ENCODE measurements around the gene NTHL1.

NTHL1 gene

DNA sequence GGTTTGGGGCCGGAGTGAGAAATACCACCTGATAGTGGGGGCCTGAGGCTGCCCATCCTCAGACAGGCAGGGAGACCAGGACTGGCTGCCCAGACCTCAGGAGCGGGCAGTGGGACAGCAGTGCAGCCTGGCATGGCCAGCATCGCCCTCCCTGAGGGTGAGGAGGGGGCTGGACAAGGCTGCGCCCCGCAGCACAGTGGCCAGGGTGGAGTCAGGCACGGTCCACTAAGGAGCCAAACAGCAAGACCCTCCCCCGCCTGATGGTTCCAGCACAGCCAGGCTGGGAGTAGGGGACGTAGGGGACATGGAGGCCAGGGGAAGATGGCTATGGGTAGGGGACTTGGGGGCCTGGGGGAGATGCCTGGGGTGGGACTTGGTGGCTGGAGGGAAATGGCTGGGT lies 41.3 kb downstream of the NTHL1 start:
- H3K27ac ChIP-seq (ENCODE audit: extremely low read depth, low read depth, low read length) = no peak overlapping the region; the same call in 1 of the 2 replicates
- H3K4me3 ChIP-seq (ENCODE audit: low read depth, low read length) = no peak overlapping the region
- H3K9me3 ChIP-seq (ENCODE audit: control insufficient read depth, insufficient read depth, low read depth, low read length) = no peaks in the 10 kb centered on the region
- peaks cover 0 to 52% of the 10 kb centered on the region in 2 experiments; a peak in 2 of 3 replicates for H3K36me3 ChIP-seq (ENCODE audit: control insufficient read depth in 2 of 2, insufficient read depth in 1 of 2, low read length in 2 of 2)
- ChIA-PET POLR2A (no interaction called here), CTCF (interaction anchor here (1.3 kb wide), 1 partner anchor 46 kb away, joined by 3 read pairs; no protein-coding TSS in a partner anchor)
- peaks cover 29% of the 10 kb centered on the region for H3K4me1 ChIP-seq (ENCODE audit: control insufficient read depth, insufficient read depth, low read length)
- TF ChIP-seq, protein P1, sequence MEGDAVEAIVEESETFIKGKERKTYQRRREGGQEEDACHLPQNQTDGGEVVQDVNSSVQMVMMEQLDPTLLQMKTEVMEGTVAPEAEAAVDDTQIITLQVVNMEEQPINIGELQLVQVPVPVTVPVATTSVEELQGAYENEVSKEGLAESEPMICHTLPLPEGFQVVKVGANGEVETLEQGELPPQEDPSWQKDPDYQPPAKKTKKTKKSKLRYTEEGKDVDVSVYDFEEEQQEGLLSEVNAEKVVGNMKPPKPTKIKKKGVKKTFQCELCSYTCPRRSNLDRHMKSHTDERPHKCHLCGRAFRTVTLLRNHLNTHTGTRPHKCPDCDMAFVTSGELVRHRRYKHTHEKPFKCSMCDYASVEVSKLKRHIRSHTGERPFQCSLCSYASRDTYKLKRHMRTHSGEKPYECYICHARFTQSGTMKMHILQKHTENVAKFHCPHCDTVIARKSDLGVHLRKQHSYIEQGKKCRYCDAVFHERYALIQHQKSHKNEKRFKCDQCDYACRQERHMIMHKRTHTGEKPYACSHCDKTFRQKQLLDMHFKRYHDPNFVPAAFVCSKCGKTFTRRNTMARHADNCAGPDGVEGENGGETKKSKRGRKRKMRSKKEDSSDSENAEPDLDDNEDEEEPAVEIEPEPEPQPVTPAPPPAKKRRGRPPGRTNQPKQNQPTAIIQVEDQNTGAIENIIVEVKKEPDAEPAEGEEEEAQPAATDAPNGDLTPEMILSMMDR (tag by site-specific recombination; IDR thresholded peaks at IDR 0.05) = no peak
- TF ChIP-seq, protein P2, sequence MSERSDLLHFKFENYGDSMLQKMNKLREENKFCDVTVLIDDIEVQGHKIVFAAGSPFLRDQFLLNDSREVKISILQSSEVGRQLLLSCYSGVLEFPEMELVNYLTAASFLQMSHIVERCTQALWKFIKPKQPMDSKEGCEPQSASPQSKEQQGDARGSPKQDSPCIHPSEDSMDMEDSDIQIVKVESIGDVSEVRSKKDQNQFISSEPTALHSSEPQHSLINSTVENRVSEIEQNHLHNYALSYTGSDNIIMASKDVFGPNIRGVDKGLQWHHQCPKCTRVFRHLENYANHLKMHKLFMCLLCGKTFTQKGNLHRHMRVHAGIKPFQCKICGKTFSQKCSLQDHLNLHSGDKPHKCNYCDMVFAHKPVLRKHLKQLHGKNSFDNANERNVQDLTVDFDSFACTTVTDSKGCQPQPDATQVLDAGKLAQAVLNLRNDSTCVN (tag by site-specific recombination; optimal IDR thresholded peaks at IDR 0.05) = peak; percentile 0

- Histone ChIP-seq H3K4me3 (ENCODE audit: low read depth, low read length) (no peak overlapping the region), H3K27ac (ENCODE audit: extremely low read depth, low read depth, low read length) (peak overlapping the region; percentile 34; the same call in 1 of the 2 replicates), H3K4me1 (ENCODE audit: control insufficient read depth, insufficient read depth, low read length) (peaks cover 28% of the 10 kb centered on the region), H3K9me3 (ENCODE audit: control insufficient read depth, insufficient read depth, low read depth, low read length) (no peaks in the 10 kb centered on the region), H3K36me3 (ENCODE audit: control insufficient read depth in 2 of 2, insufficient read depth in 1 of 2, low read length in 2 of 2) (peaks cover 0 to 58% of the 10 kb centered on the region in 2 experiments; a peak in 2 of 3 replicates)
- ChIA-PET POLR2A (interaction anchor here (1.1 to 2.1 kb wide), 3 partner anchors 12 to 149 kb away, joined by 3 to 19 read pairs (median 7); partner anchors contain the start of gene TRAF7), CTCF (interaction anchor here (0.5 to 2.8 kb wide), 4 partner anchors 19 to 1261 kb away, joined by 3 to 28 read pairs (median 4); partner anchors contain the start of gene GFER)
- TF ChIP-seq ZNF423 (tag by site-specific recombination; IDR thresholded peaks at IDR 0.05) = no peak
- peak; percentile 17; the same call in 1 of the 2 replicates for TF ChIP-seq ZXDB (tag by site-specific recombination; IDR thresholded peaks at IDR 0.05)
- no peak for TF ChIP-seq INSM2 (tag by site-specific recombination; IDR thresholded peaks at IDR 0.05)
- TF ChIP-seq ZNF335 (tag by site-specific recombination; conservative IDR thresholded peaks at IDR 0.05) = no peak
- peak; percentile 57 for TF ChIP-seq ZFHX2 (tag by site-specific recombination; conservative IDR thresholded peaks at IDR 0.05)
- TF ChIP-seq, protein P3, sequence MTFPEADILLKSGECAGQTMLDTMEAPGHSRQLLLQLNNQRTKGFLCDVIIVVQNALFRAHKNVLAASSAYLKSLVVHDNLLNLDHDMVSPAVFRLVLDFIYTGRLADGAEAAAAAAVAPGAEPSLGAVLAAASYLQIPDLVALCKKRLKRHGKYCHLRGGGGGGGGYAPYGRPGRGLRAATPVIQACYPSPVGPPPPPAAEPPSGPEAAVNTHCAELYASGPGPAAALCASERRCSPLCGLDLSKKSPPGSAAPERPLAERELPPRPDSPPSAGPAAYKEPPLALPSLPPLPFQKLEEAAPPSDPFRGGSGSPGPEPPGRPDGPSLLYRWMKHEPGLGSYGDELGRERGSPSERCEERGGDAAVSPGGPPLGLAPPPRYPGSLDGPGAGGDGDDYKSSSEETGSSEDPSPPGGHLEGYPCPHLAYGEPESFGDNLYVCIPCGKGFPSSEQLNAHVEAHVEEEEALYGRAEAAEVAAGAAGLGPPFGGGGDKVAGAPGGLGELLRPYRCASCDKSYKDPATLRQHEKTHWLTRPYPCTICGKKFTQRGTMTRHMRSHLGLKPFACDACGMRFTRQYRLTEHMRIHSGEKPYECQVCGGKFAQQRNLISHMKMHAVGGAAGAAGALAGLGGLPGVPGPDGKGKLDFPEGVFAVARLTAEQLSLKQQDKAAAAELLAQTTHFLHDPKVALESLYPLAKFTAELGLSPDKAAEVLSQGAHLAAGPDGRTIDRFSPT (tag by site-specific recombination; IDR thresholded peaks at IDR 0.05) = peak; percentile 57; the same call in 1 of the 2 replicates
- TF ChIP-seq ZNF510 (tag by site-specific recombination; IDR thresholded peaks at IDR 0.05; ENCODE audit: insufficient replicate concordance) = no peak
- no peak for TF ChIP-seq ZNF292 (tag by site-specific recombination; IDR thresholded peaks at IDR 0.05; ENCODE audit: borderline replicate concordance, low read depth)
- TF ChIP-seq ZNF707 (tag by site-specific recombination; IDR thresholded peaks at IDR 0.05) = no peak
- TF ChIP-seq ZNF394 (tag by site-specific recombination; IDR thresholded peaks at IDR 0.05; ENCODE audit: borderline replicate concordance) = peak; percentile 93
- TF ChIP-seq, protein P4, sequence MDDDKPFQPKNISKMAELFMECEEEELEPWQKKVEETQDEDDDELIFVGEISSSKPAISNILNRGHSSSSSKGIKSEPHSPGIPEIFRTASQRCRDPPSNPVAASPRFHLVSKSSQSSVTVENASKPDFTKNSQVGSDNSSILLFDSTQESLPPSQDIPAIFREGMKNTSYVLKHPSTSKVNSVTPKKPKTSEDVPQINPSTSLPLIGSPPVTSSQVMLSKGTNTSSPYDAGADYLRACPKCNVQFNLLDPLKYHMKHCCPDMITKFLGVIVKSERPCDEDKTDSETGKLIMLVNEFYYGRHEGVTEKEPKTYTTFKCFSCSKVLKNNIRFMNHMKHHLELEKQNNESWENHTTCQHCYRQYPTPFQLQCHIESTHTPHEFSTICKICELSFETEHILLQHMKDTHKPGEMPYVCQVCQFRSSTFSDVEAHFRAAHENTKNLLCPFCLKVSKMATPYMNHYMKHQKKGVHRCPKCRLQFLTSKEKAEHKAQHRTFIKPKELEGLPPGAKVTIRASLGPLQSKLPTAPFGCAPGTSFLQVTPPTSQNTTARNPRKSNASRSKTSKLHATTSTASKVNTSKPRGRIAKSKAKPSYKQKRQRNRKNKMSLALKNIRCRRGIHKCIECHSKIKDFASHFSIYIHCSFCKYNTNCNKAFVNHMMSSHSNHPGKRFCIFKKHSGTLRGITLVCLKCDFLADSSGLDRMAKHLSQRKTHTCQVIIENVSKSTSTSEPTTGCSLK (tag by site-specific recombination; IDR thresholded peaks at IDR 0.05) = no peak
- TF ChIP-seq, protein P5, sequence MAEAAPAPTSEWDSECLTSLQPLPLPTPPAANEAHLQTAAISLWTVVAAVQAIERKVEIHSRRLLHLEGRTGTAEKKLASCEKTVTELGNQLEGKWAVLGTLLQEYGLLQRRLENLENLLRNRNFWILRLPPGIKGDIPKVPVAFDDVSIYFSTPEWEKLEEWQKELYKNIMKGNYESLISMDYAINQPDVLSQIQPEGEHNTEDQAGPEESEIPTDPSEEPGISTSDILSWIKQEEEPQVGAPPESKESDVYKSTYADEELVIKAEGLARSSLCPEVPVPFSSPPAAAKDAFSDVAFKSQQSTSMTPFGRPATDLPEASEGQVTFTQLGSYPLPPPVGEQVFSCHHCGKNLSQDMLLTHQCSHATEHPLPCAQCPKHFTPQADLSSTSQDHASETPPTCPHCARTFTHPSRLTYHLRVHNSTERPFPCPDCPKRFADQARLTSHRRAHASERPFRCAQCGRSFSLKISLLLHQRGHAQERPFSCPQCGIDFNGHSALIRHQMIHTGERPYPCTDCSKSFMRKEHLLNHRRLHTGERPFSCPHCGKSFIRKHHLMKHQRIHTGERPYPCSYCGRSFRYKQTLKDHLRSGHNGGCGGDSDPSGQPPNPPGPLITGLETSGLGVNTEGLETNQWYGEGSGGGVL (tag by site-specific recombination; IDR thresholded peaks at IDR 0.05) = no peak
- TF ChIP-seq KLF9 (tag by site-specific recombination; IDR thresholded peaks at IDR 0.05; ENCODE audit: low read depth) = no peak
- TF ChIP-seq, protein P1 (tag by site-specific recombination; IDR thresholded peaks at IDR 0.05) = peak; percentile 85
- TF ChIP-seq ZNF354C (tag by site-specific recombination; IDR thresholded peaks at IDR 0.05; ENCODE audit: borderline replicate concordance, low read depth) = no peak
- TF ChIP-seq ZNF514 (tag by site-specific recombination; IDR thresholded peaks at IDR 0.05) = no peak
- TF ChIP-seq ZNF747 (tag by site-specific recombination; IDR thresholded peaks at IDR 0.05) = no peak
- no peak for TF ChIP-seq SCRT1 (tag by site-specific recombination; IDR thresholded peaks at IDR 0.05; ENCODE audit: borderline replicate concordance)
Measured at GRCh38 chr16:2005646-2006045, 42.0 kb downstream of the NTHL1 start.
